Kidney epithelial cell (primary cell): ENCODE results near the gene B4GALT3. TPM values are rescaled to one million over a fixed set of nuclear protein-coding genes. Genes with fewer than 3 reads are reported as not detected.

Experiments used
- DNase-seq: peaks from one replicate; pipeline ENCODE4 v3.0.0-alpha.2; 2010; ENCODE audit warnings: low read depth
- H3K27me3 ChIP-seq: 2 replicates; pipeline ENCODE4 v1.6.0; 2011; ENCODE audit warnings: low read length; ENCODE audit not compliant: control insufficient read depth, insufficient read depth
- H3K36me3 ChIP-seq: 2 replicates; pipeline ENCODE4 v1.5.1; 2011; ENCODE audit warnings: low read length; ENCODE audit not compliant: control insufficient read depth, insufficient read depth
- H3K4me3 ChIP-seq: 2 replicates; pipeline ENCODE4 v1.5.1; 2011; ENCODE audit warnings: low read depth, mild to moderate bottlenecking, control low read depth, low read length
- total RNA-seq: library from RNA; depleted of rRNA; stranded (reverse); fragments of >200 nt; gene quantifications from 2 replicates; pipeline ENCODE4 v1.2.3, GENCODE V29; 2015
- TF ChIP-seq, protein P1 (sequence below): IDR thresholded peaks from 2 replicates; pipeline ENCODE4 v1.5.1; 2011; ENCODE audit warnings: mild to moderate bottlenecking, moderate library complexity, low read length, control low read depth, inconsistent platforms; ENCODE audit not compliant: insufficient read depth, poor library complexity, severe bottlenecking

Gene B4GALT3
- total RNA-seq, 1 donor from 2014 or later: 45.7 TPM

DNA sequence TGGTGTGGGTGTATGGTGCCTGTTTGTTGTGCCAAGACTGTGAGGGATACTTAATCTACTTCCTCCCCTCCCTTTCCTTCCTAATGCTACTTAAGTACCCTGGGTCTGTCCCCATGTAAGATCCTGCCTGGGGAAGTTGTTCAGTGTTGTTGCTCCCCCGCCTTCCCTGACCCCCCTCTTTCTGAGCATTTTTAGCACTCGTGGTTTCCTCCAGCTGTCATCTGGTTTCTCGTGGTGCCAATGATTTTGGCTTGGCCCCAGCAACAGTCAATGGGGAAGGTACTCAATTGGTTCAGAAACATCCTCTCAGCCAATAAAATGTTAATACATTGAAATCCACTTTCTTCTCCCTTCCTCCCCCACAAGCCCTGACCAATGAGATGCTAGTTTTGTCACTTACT lies 8.0 kb upstream of the B4GALT3 start:
- DNase-seq: no peak
- H3K4me3 ChIP-seq: no peak overlapping the region
- H3K36me3 ChIP-seq: no peaks in the 10 kb centered on the region
- TF ChIP-seq, protein P1, sequence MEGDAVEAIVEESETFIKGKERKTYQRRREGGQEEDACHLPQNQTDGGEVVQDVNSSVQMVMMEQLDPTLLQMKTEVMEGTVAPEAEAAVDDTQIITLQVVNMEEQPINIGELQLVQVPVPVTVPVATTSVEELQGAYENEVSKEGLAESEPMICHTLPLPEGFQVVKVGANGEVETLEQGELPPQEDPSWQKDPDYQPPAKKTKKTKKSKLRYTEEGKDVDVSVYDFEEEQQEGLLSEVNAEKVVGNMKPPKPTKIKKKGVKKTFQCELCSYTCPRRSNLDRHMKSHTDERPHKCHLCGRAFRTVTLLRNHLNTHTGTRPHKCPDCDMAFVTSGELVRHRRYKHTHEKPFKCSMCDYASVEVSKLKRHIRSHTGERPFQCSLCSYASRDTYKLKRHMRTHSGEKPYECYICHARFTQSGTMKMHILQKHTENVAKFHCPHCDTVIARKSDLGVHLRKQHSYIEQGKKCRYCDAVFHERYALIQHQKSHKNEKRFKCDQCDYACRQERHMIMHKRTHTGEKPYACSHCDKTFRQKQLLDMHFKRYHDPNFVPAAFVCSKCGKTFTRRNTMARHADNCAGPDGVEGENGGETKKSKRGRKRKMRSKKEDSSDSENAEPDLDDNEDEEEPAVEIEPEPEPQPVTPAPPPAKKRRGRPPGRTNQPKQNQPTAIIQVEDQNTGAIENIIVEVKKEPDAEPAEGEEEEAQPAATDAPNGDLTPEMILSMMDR: no peak
- no peaks in the 10 kb centered on the region for H3K27me3 ChIP-seq

DNA sequence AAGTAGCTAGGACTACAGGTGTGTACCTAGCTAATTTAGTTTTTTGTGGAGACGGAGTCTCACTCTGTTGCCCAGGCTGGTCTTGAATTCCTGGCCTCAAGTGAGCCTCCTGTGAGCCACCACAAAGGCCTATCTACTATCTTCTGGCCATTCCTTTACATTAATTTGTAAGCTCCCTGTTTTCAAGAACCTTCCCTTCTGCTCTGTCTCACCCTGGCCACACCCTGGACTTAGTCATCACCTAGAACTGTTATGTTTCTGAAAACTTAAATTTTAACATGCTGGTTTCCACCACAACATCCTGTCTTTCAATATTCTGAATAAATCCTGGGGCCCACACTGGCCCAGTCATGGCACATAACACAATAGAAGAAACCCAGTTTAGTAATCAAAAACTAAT lies 4.9 kb upstream of the B4GALT3 start:
- Histone ChIP-seq H3K36me3 (no peaks in the 10 kb centered on the region), H3K4me3 (no peak overlapping the region), H3K27me3 (no peaks in the 10 kb centered on the region)
- TF ChIP-seq, protein P1: no peak
- no peak for DNase-seq

DNA sequence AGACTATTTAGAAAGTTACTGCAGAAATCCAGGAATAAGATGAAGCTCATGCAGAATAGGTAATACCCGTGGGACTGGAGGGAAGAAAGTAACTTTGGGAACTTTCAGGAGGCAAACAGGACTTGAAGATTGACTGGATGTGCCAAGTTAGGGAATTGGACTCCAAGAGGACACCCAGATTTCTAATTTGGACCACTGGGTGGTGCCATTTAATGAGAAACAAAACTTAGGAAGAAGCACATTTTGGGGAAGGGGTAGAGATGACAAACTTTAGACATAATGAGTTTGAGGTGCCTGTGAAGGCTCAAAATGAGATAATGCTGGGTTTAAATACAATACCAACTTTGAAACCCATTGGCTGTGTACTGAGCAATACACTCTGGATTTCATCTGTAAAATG lies 3.3 kb upstream of the B4GALT3 start:
- TF ChIP-seq, protein P1: no peak
- no peak for DNase-seq
- H3K4me3 ChIP-seq: no peak overlapping the region
- no peaks in the 10 kb centered on the region for H3K27me3 ChIP-seq
- H3K36me3 ChIP-seq: no peaks in the 10 kb centered on the region

DNA sequence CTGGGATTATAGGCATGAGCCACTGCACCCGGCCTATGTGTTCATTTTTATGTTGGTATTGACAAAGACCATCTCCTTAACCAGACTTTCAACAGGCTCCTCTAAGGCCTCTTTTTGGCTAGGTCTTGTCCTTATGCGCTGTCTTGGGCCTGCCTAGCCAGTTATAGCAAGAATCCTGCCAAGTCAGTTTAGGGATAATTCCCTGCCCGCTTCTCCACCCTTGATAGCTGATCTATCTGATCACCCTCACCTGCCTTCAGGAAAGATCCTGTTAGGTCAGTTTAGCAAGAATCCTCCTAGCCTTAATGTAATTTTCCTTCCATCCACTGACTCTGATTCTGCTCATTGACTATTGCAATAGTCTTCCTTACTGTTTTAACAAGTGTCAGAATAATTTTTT lies 2.4 kb upstream of the B4GALT3 start:
- Histone ChIP-seq H3K36me3 (no peaks in the 10 kb centered on the region), H3K27me3 (no peaks in the 10 kb centered on the region), H3K4me3 (no peak overlapping the region)
- no peak for DNase-seq
- TF ChIP-seq, protein P1: no peak

DNA sequence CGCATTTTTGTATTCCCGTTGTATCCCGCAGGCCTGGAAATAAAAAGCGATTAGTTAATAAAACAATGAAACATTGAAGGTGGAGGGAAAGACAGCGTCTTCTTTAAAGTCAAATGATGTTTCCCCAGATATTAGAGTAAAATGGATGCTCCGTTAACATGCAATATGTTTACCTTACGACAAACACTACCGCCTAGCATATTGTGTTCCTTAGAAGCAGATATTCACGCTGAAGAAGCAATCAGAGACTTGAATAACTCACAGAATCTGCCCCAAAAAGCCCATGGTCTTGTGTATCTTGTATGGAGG lies 583 bp upstream of the B4GALT3 start:
- no peak for DNase-seq
- TF ChIP-seq, protein P1: no peak
- no peaks in the 10 kb centered on the region for H3K27me3 ChIP-seq
- peak overlapping the region; percentile 82 for H3K4me3 ChIP-seq
- no peaks in the 10 kb centered on the region for H3K36me3 ChIP-seq

DNA sequence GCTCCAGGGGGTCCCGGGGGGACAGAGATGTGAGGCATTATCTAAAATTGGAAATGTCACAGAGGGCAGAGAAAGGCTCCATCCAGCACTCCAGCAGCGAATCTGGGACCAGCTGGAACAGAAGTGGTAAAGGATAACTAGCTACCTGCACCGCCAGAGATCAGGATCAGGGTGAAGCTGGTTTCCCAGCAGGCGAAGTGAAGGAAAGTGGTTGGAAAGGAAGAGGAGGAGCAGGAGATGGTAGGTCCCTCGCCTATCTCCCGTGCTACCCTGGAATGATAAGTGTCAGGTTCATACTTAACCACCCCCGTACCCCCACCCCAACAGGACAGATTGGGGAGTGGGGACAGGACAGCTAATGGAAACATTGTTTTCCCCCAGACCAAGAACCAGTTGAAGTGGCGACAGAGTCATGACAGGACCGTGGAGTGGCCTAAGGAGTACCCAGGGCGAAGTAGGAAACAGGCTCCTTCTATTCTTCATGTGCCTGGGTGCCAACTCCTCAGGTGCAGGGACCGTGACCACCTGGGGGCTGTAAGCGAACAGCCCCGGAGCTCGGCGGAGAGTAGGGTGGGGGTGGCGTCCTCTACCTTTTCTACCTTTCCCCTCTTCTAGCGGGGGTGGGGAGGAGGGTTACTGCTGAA lies 717 bp downstream of the B4GALT3 start:
- TF ChIP-seq, protein P1: no peak
- H3K4me3 ChIP-seq: peak overlapping the region; percentile 82

More for the DNA sequence above, 717 bp downstream of the B4GALT3 start:
- H3K27me3 ChIP-seq: no peaks in the 10 kb centered on the region
- peaks cover 2% of the 10 kb centered on the region for H3K36me3 ChIP-seq
- no peak for DNase-seq
